Retina (tissue), 1 donor: ENCODE results near the gene PRRG1.
"Not testable (repeated sequence)": the region's sequence is repeated elsewhere in the genome, so short reads cannot be mapped to it uniquely, and the experiment has no call there.

Source experiments
- DNase-seq: peaks from one replicate; pipeline ENCODE4 v3.0.0-alpha.2; 2016

Gene PRRG1

DNA sequence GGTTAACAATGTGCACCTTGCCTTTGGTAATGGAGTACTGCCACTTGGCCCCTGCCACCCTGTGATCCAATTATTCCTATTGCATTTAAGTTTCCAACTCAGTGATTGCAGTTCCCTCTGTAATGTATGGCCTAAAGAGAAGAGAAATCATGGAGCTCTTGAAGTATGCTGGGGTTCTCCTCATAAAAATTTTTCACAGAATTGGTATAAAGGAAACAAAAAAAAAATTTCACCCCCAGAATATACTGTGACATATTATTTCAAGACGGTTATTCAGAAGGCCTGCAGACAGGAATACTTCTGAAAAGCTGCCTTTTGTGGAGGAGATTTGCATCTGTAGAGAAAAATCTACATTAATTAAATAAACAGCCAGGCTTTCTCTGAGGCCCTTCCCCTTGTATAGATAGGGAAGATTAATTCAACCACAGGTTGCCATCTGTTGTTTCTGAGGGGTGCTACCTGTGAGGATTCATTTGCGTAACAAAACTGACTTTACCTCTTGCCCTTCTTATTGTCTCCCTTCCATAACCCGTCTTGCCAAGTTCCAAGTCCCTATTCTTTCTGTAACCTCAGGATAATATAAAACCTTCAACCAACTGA lies 127.5 kb downstream of the PRRG1 start:
- DNase-seq: no peak

DNA sequence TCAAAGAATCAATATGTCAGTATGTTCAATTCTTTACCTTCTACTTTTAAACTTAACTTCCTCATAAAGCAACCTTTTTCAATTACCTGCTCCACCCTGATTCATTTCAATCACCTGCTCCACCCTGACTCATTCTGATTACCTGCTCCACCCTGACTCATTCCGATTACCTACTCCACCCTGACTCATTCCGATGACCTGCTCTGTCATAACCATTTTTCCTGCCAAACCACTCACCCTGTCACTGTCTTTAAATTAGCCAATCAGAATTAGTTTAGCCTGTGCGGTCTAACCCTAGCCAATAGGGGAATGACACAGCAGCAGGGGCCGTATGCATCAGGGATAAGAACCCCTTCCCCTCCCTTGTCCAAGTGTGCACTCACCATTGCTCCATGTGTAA lies 135.2 kb downstream of the PRRG1 start:
- DNase-seq: not testable (repeated sequence)

DNA sequence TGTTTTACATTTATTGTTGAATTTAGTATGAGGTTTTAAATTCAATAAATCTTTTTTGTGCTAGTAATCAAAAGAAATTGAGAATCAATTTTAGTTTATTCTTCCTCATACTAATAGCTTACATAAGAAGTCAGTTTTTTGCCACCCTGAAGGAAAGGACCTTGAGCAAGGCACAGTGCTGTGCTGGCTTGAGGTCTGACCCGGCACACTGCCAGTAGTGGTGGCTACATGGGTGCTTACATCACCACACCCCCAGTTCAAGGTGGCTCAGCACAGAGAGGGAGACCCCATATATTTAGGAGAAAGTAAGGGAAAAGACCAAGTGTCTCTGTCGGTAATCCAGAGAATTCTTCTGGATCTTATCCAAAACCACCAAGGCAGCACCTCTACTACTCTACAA lies 136.3 kb downstream of the PRRG1 start:
- no peak for DNase-seq

DNA sequence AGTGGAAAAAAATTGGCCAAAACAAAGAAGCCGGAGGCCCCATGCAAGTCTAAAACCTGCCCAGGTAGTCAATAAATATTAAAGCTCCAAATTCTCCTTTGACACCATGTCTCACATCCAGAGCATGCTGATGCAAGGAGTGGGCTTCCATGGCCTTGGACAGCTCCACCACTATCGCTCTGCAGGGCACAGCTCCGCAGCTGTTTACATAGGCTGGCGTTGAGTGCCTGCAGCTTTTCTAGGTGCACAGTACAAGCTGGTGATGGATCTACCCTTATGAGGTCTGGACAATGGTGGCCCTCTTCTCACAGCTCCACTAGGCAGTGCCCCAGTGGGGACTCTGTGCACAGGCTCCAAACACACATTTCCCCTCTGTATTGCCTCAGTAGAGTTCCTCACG lies 138.1 kb downstream of the PRRG1 start:
- no peak for DNase-seq

DNA sequence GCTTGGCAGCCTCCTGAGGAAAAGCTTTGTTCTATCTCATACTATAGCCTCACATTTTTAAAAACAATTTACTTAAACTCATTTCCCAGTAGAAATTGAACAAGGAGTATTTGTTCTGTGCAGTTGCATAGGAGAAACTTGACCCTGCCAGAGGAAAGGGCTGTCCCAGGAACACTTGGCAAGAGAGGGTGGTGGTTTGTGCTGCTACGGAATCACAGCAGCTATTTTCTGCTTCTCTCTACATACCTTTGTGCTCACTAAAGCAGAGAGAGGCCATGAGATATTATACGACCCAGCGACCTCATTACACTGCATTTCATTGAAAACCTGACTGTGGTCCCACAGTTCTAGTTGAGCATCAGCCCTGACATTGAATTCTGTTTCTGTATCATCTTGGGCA lies 139.2 kb downstream of the PRRG1 start:
- no peak for DNase-seq

DNA sequence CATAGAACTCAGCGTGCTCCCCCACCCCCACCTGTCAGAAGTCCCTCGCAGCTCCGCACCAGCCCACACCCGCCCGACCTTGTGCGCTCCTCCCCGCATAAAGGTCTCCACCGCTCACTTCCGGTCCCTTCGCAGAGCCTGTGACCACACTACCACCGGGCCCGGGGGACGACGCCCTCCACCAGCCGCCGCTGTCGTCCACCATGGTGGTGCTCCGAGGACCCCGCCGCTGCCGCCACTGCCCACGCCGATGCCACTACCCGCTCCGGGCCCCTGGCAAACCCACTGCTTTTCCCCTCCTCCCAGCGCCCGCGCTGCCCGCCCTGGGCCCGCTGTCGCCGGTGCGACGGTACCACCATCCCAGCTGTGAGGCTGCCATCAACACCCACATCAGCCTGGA lies 142.5 kb downstream of the PRRG1 start:
- no peak for DNase-seq

DNA sequence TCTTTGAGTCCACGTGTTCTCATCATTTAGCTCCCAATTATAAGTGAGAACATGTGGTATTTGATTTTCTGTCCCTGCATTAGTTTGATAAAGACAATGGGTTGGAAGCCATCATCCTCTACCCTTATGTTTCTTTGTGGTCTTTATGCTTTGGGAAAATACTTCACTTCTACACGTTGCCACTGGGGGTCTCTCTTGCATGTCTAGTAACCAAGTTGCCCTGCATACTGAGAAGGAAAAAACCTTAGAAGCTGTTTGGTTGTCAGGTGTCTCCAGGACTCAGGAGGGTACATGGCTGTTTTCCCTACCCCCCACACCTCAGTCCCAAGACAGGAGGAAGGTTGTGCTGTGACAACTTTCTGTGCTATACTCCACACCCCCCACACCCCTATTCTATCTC lies 146.6 kb downstream of the PRRG1 start:
- DNase-seq: not testable (repeated sequence)

DNA sequence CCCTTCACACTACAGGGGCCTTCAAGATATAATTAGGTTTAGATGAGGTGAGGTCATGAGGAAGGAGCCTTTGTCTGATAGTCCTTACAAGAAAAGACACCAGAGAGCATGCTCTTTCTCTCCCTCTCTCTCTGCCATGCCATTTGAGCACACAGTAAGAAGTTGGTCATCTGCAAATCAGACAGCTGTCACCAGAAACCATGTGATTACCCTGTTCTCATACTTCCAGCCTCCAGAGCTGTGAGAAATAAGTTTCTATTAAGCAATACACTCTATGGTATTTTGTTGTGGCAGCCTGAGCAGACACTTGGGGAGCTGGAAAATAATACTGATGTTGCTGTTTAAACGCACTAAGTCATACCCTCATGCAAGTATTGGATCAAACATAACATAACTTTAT lies 148.0 kb downstream of the PRRG1 start:
- not testable (repeated sequence) for DNase-seq

DNA sequence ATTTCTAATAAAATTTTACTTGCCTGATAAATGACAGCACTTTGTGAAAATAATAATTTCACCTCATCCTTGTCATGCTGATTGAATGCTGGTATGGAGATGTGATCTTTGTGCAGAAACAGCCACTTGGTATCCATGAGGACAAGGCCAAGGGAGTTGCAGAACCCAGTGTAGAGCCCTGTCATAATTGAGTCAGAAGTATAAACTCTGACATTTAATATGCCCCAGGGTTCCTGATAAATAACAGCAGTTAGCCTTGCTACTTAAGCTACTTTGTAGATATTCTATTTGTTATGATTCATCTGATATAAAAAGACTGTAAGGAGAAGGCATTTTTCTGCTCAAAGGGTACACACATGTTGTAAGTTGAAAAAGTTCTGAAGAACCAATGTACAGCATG lies 149.2 kb downstream of the PRRG1 start:
- not testable (repeated sequence) for DNase-seq

DNA sequence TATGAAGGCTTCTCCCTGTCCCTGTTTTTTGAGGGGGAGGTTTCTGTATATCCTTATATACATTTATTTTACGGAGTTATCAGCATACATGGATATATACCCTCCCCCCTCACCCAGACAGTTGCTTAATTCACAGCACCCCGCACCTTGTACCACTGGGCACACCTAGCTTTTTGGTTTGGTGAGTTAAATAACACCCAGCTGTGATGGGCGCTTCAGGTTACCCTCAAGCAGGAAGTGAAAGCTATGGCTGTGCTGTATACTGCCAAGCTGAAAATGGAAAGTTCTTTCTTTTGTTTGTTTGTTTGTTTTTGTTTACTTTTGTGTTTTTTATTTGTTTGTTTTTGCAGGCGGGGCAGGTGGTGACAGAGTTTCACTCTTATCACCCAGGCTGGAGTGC lies 150.5 kb downstream of the PRRG1 start:
- not testable (repeated sequence) for DNase-seq

DNA sequence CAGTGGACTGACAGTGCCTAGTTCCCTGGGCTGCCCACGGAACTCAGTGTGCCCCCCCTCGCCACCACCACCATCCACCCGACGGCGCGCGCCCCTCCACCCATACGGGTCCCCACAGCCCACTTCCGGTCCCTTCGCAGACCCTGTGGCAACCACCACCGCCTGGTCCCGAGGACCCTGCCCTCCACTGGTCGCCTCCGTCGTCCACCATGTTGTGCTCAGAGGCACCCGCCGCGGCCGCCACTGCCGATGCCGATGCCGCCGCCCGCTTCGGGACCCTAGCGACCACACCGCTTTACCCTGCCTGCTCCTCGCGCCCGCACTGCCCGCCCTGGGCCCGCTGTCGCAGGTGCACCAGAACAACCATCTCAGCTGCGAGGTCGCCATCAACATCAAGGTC lies 155.8 kb downstream of the PRRG1 start:
- DNase-seq: no peak
